GM12878 (cell line): ENCODE measurements around the gene VARS1. TPM values are rescaled to one million over a fixed set of nuclear protein-coding genes. Genes with fewer than 3 reads are reported as not detected.

Experiments
- ATAC-seq: fragments of 200-7000 bp; cut with Tn5 transposase; 3 replicates; pipeline ENCODE4 v1.9.1; 2020; ENCODE audit warnings: mild to moderate bottlenecking, moderate library complexity
- BruUV-seq: library from RNA; stranded (reverse); fragments of 400-500 nt; replicated peaks from 2 replicates; lab custom pipeline; 2021; lab: Mats Ljungman, UMichigan
- CTCF ChIA-PET: fragments of 300-600 bp; sonication (Branson Sonifier 250); formaldehyde crosslinking; extraction: SDS; loops from one replicate; lab custom pipeline; 2021; ENCODE audit warnings: inconsistent platforms; lab: Yijun Ruan, JAX
- POLR2A ChIA-PET: fragments of 350-600 bp; formaldehyde crosslinking; extraction: SDS; loops from one replicate; lab custom pipeline; 2021; ENCODE audit warnings: inconsistent platforms; lab: Charles Lee
- RAD21 ChIA-PET: fragments of 300-600 bp; sonication (Branson Sonifier 250); formaldehyde crosslinking; loops from one replicate; lab custom pipeline; 2023; ENCODE audit warnings: antibody characterized with exemption; ENCODE audit not compliant: unreplicated experiment; lab: Charles Lee
- SMC1A ChIA-PET: fragments of 300-600 bp; sonication (Branson Sonifier 250); formaldehyde crosslinking; loops from one replicate; lab custom pipeline; 2023; ENCODE audit not compliant: unreplicated experiment, uncharacterized antibody; lab: Charles Lee
- DNase-seq: peaks from one replicate; pipeline ENCODE4 v3.0.0-alpha.2; 2011; ENCODE audit warnings: low read depth, low spot score
- FAIRE-seq: peaks from 3 replicates; lab custom pipeline; 2011; peaks lifted over from hg19 to GRCh38; lab: Jason Lieb, UNC
- H2AFZ ChIP-seq: 2 replicates; pipeline ENCODE4 v1.6.0; 2011; ENCODE audit warnings: low read depth, low read length, control low read depth; ENCODE audit not compliant: control insufficient read depth
- H3K27ac ChIP-seq: 2 replicates; pipeline ENCODE4 v1.5.1; 2011; ENCODE audit warnings: control low read depth; ENCODE audit not compliant: control insufficient read depth, insufficient read depth
- H3K27me3 ChIP-seq, 2 experiments: replicated peaks in 1 of 2; 2 replicates each; pipeline versions ENCODE4 v1.6.0 to v1.6.1; 2011; ENCODE audit warnings: low read length in 1 of 2; ENCODE audit not compliant: control insufficient read depth in 2 of 2, insufficient read depth in 2 of 2
- H3K36me3 ChIP-seq, 2 experiments: 2 replicates each; pipeline ENCODE4 v1.5.1; 2011; ENCODE audit warnings: low read length in 1 of 2; ENCODE audit not compliant: control insufficient read depth in 2 of 2, insufficient read depth in 2 of 2
- H3K4me1 ChIP-seq: 2 replicates; pipeline ENCODE4 v1.6.1; 2011; ENCODE audit warnings: mild to moderate bottlenecking, low read length, moderate library complexity, mixed read lengths; ENCODE audit not compliant: control insufficient read depth, insufficient read depth
- H3K4me2 ChIP-seq: 2 replicates; pipeline ENCODE4 v1.6.0; 2011; ENCODE audit warnings: control low read depth; ENCODE audit not compliant: control insufficient read depth, insufficient read depth
- H3K4me3 ChIP-seq: fragments of 200-600 bp; sonication (generic); 2 replicates; pipeline ENCODE4 v1.5.1; 2016
- H3K79me2 ChIP-seq: 2 replicates; pipeline ENCODE4 v1.6.0; 2011; ENCODE audit warnings: low read length; ENCODE audit not compliant: control insufficient read depth, insufficient read depth
- H3K9ac ChIP-seq: 2 replicates; pipeline ENCODE4 v1.8.0; 2011; ENCODE audit warnings: low read length, control low read depth, mixed read lengths; ENCODE audit not compliant: control insufficient read depth, insufficient read depth
- H3K9me3 ChIP-seq: replicated peaks from 3 replicates; pipeline ENCODE4 v1.5.1; 2011; ENCODE audit warnings: mild to moderate bottlenecking, low read length; ENCODE audit not compliant: control insufficient read depth, insufficient read depth
- H4K20me1 ChIP-seq: 2 replicates; pipeline ENCODE4 v1.6.0; 2011; ENCODE audit not compliant: control insufficient read depth, insufficient read depth
- BHLHE40 ChIP-seq, 2 experiments: fragments of 450-650 bp in 1 of 2; IDR thresholded peaks; 2 replicates each; pipeline ENCODE4 v1.6.1; 2011 to 2017; ENCODE audit warnings: low read depth in 2 of 2, borderline replicate concordance in 1 of 2, improper control_type of control experiment in 1 of 2, low read length in 1 of 2, mild to moderate bottlenecking in 1 of 2
- FOXM1 ChIP-seq: IDR thresholded peaks from 2 replicates; pipeline ENCODE4 v1.6.1; 2012; ENCODE audit warnings: low read depth, mild to moderate bottlenecking, inconsistent platforms, low read length, moderate library complexity
- KLF5 ChIP-seq: fragments of 450-650 bp; IDR thresholded peaks from 2 replicates; pipeline ENCODE4 v1.6.1; 2014; ENCODE audit warnings: mild to moderate bottlenecking; ENCODE audit not compliant: partially characterized antibody
- MTA2 ChIP-seq: fragments of 450-650 bp; IDR thresholded peaks from 2 replicates; pipeline ENCODE4 v1.6.1; 2016; ENCODE audit warnings: low read depth, mild to moderate bottlenecking, moderate library complexity
- NBN ChIP-seq: fragments of 450-650 bp; IDR thresholded peaks from 2 replicates; pipeline ENCODE4 v1.6.1; 2016
- POU2F2 ChIP-seq: IDR thresholded peaks from 3 replicates; pipeline ENCODE4 v1.6.1; 2011; ENCODE audit warnings: low read depth, mild to moderate bottlenecking, low read length, borderline replicate concordance
- RAD21 ChIP-seq: IDR thresholded peaks from 2 replicates; pipeline ENCODE4 v1.6.1; 2011; ENCODE audit warnings: mild to moderate bottlenecking, low read depth, low read length, moderate library complexity; ENCODE audit not compliant: insufficient read depth
- RELA ChIP-seq: fragments of 450-650 bp; IDR thresholded peaks from 2 replicates; pipeline ENCODE4 v1.8.0; 2014; ENCODE audit warnings: borderline replicate concordance; ENCODE audit not compliant: partially characterized antibody
- SMARCA5 ChIP-seq: fragments of 450-650 bp; IDR thresholded peaks from 2 replicates; pipeline ENCODE4 v1.6.1; 2017; ENCODE audit warnings: mild to moderate bottlenecking
- SPI1 ChIP-seq: IDR thresholded peaks from 2 replicates; pipeline ENCODE4 v1.6.1; 2011; ENCODE audit warnings: low read depth, mild to moderate bottlenecking, low read length, moderate library complexity, borderline replicate concordance; ENCODE audit not compliant: insufficient read depth
- TARDBP ChIP-seq: IDR thresholded peaks from 2 replicates; pipeline ENCODE4 v1.6.1; 2016; ENCODE audit warnings: borderline replicate concordance
- YY1 ChIP-seq: IDR thresholded peaks from 2 replicates; pipeline ENCODE4 v1.6.1; 2011; ENCODE audit warnings: low read depth, mild to moderate bottlenecking, low read length
- ZBED1 ChIP-seq: IDR thresholded peaks from 2 replicates; pipeline ENCODE4 v1.6.1; 2016; ENCODE audit warnings: borderline replicate concordance
- ZNF274 ChIP-seq: IDR thresholded peaks from one replicate; pipeline ENCODE4 v1.8.0; 2011; ENCODE audit not compliant: insufficient read length, insufficient read depth
- WGBS: methylation state at CpG from one replicate; pipeline ENCODE4 v1.1.6; 2016; ENCODE audit warnings: low lambda C conversion rate; ENCODE audit not compliant: insufficient replicate concordance, insufficient coverage; ENCODE audit errors: missing lambda C conversion rate; 5-methylcytosine and 5-hydroxymethylcytosine counted together
- in situ Hi-C: fragments of 300-500 bp; cut with MboI; formaldehyde crosslinking; loops from 9 replicates; pipeline ENCODE4 v1.14.3; 2018; ENCODE audit warnings: mixed read lengths
- intact Hi-C: fragments of 100-400 bp; cut with micrococcal nuclease; formaldehyde crosslinking; loops from one replicate; pipeline ENCODE4 v1.14.2; 2022; ENCODE audit not compliant: unreplicated experiment
- polyA plus RNA-seq, 11 experiments: library from polyadenylated mRNA; depleted of rRNA in 4 of 11; unstranded in 6 of 11; stranded (reverse) in 5 of 11; fragments of >200 nt; fragmentation: Nextera tagmentation in 4 of 11; fragmentation: Illumina TruSeq in 1 of 11; extraction: Ambion mirVana in 4 of 11; extraction: Trizol in 1 of 11; gene quantifications; 1 replicate in 1 of 11; 2 replicates in 10 of 11; pipeline versions ENCODE4 v1.2.1 to v1.2.3, GENCODE V29; 2011 to 2016; ENCODE audit warnings: inconsistent platforms in 2 of 11, missing spikeins in 2 of 11, low read depth in 1 of 11
- total RNA-seq, 4 experiments: library from RNA; depleted of rRNA in 3 of 4; stranded (reverse); fragments of >200 nt in 3 of 4; fragmentation: Illumina TruSeq in 1 of 4; extraction: Trizol in 1 of 4; gene quantifications; 2 replicates each; pipeline versions ENCODE4 v1.2.1 to v1.2.3, GENCODE V29; 2013 to 2021
- TF ChIP-seq, protein P1 (sequence below): IDR thresholded peaks from 2 replicates; pipeline ENCODE4 v1.6.1; 2012; ENCODE audit warnings: low read depth, low read length, improper control_type of control experiment
- TF ChIP-seq, protein P2 (sequence below), 3 experiments: IDR thresholded peaks in 2 of 3; conservative IDR thresholded peaks in 1 of 3; 2 replicates each; pipeline ENCODE4 v1.5.1; 2011; ENCODE audit warnings: low read depth in 3 of 3, low read length in 3 of 3, mild to moderate bottlenecking in 3 of 3, control low read depth in 2 of 3, moderate library complexity in 2 of 3, inconsistent platforms in 1 of 3, mixed read lengths in 1 of 3; ENCODE audit not compliant: control insufficient read depth in 2 of 3, insufficient read depth in 1 of 3; ENCODE audit errors: extremely low read depth in 1 of 3
- TF ChIP-seq, protein P3 (sequence below): fragments of 150-350 bp; IDR thresholded peaks from 2 replicates; pipeline ENCODE4 v1.6.1; 2014; ENCODE audit warnings: mild to moderate bottlenecking, low read depth, low read length

The VARS1 gene
- total and polyA plus RNA-seq, 10 of the 15 experiments (the other 5 are each of a cell fraction or from before 2014, with no cell fraction given): 1.2 to 243 (median 80.7) TPM

DNA sequence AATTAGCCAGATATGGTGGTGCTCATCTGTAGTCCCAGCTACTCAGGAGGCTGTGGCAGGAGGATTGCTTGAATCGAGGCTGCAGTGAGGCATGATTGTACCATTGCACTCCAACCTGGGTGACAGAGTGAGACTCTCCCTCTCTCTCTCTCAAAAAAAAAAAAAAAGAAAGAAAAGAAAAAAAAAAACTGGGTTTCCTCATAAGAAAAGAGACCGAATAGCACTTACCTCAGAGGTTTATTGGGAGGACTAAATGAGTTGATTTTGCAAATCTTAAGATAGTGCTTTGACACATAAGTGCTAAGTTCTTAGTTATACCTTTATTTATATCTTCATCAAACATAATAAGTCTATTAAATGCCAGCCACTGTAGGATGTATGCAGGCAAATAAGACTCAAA, 24.7 kb downstream of the VARS1 start (continued):
- TF ChIP-seq SPI1 (no peak), KLF5 (no peak), ZBED1 (no peak)
- TF ChIP-seq, protein P1, sequence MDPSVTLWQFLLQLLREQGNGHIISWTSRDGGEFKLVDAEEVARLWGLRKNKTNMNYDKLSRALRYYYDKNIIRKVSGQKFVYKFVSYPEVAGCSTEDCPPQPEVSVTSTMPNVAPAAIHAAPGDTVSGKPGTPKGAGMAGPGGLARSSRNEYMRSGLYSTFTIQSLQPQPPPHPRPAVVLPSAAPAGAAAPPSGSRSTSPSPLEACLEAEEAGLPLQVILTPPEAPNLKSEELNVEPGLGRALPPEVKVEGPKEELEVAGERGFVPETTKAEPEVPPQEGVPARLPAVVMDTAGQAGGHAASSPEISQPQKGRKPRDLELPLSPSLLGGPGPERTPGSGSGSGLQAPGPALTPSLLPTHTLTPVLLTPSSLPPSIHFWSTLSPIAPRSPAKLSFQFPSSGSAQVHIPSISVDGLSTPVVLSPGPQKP: no peak

DNA sequence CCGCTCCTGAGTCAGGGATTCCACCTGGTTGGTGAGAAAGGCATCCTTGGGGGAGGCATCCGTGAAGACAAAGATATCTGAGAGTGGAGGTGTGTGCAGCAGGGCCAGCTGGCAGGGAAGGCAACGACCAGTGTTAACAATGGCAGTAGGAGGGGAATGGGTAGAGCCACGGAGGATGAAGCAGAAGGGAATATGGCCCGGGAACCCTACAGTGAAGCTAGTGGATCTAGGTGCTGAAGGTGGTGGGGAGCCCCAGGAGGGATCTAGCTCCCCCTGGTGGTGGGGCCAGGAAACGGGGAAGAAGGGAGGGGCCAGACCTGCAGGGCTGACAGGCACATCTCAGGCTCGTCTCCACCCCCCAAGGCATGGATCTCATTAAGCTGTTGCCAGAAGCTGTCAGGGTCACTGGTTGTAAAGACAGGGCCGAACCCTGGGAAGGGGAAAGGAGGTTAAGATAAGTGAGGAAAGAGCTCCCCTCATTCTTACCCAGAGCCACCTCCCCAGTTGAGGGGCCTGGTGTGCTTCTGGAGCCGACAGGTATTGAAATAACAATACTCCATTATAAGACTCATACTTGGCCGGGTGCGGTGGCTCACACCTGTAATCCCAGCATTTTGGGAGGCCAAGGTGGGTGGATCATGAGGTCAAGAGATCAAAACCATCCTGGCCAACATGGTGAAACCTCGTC, 25.7 kb downstream of the VARS1 start:
- in situ Hi-C loops (no loop called here), intact Hi-C loops (loop anchor here (1.0 to 10.0 kb wide), 3 partner anchors 41 to 90 kb away; partner anchors contain the start of genes DDAH2 and HSPA1B)
- Histone ChIP-seq H3K4me1 (no peaks in the 10 kb centered on the region), H3K9ac (no peak overlapping the region), H3K9me3 (no peaks in the 10 kb centered on the region), H3K4me2 (no peak overlapping the region), H3K27me3 (no peaks in the 10 kb centered on the region), H3K27ac (no peak overlapping the region), H3K36me3 (no peaks in the 10 kb centered on the region), H2AFZ (no peak overlapping the region), H3K79me2 (no peaks in the 10 kb centered on the region), H3K4me3 (no peak overlapping the region), H4K20me1 (no peaks in the 10 kb centered on the region)
- CTCF ChIA-PET: interaction anchor here (0.6 to 9.2 kb wide), 41 partner anchors 11 to 228 kb away, joined by 3 to 208 read pairs (median 4); partner anchors contain the start of genes CLIC1, DDAH2, DDX39B and HSPA1A
- ATAC-seq (peak; percentile 97), FAIRE-seq (peak; percentile 88), DNase-seq (peak; percentile 36)
- no TSS peak for BruUV-seq
- RAD21 ChIA-PET: interaction anchor here (0.6 to 3.6 kb wide), 26 partner anchors 8 to 219 kb away, joined by 3 to 44 read pairs (median 5); partner anchors contain the start of genes ABHD16A, CLIC1, DDAH2 and GPANK1
- SMC1A ChIA-PET: interaction anchor here (0.6 to 4.8 kb wide), 27 partner anchors 16 to 222 kb away, joined by 3 to 42 read pairs (median 4); partner anchors contain the start of genes ABHD16A, BAG6, CLIC1 and DDAH2
- 40% methylated on average over 12 of the region's 12 CpGs for WGBS
- POLR2A ChIA-PET: interaction anchor here (0.5 to 3.0 kb wide), 11 partner anchors 18 to 177 kb away, joined by 3 to 27 read pairs (median 4); partner anchors contain the start of genes CLIC1, DDAH2, HSPA1B and MSH5
- TF ChIP-seq TARDBP (no peak), NBN (peak; percentile 60), FOXM1 (peak; percentile 78; the same call in 1 of the 2 replicates), SMARCA5 (peak; percentile 65; the same call in 1 of the 2 replicates), MTA2 (0 out of 2 replicates have a peak, but pooled peaks have one; percentile 10), ZNF274 (no peak), RELA (peak; percentile 15), BHLHE40 (IDR thresholded peaks at IDR 0.05; ENCODE audit: borderline replicate concordance in 1 of 2, low read depth in 2 of 2, low read length in 1 of 2) (0 out of 4 replicates have a peak, but pooled peaks of 1 of the 2 experiments have one; percentile 12), YY1 (peak; percentile 67; the same call in 1 of the 2 replicates), RAD21 (peak; percentile 72), POU2F2 (peak; percentile 21; the same call in 1 of the 3 replicates)
- TF ChIP-seq, protein P2, sequence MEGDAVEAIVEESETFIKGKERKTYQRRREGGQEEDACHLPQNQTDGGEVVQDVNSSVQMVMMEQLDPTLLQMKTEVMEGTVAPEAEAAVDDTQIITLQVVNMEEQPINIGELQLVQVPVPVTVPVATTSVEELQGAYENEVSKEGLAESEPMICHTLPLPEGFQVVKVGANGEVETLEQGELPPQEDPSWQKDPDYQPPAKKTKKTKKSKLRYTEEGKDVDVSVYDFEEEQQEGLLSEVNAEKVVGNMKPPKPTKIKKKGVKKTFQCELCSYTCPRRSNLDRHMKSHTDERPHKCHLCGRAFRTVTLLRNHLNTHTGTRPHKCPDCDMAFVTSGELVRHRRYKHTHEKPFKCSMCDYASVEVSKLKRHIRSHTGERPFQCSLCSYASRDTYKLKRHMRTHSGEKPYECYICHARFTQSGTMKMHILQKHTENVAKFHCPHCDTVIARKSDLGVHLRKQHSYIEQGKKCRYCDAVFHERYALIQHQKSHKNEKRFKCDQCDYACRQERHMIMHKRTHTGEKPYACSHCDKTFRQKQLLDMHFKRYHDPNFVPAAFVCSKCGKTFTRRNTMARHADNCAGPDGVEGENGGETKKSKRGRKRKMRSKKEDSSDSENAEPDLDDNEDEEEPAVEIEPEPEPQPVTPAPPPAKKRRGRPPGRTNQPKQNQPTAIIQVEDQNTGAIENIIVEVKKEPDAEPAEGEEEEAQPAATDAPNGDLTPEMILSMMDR (IDR thresholded peaks at IDR 0.05 in 2 of 3, conservative IDR thresholded peaks at IDR 0.05 in 1 of 3; ENCODE audit: control insufficient read depth in 2 of 3, extremely low read depth in 1 of 3, insufficient read depth in 1 of 3, low read depth in 3 of 3, low read length in 3 of 3): peak; percentile 91 to 95 (median 91)
- TF ChIP-seq, protein P3, sequence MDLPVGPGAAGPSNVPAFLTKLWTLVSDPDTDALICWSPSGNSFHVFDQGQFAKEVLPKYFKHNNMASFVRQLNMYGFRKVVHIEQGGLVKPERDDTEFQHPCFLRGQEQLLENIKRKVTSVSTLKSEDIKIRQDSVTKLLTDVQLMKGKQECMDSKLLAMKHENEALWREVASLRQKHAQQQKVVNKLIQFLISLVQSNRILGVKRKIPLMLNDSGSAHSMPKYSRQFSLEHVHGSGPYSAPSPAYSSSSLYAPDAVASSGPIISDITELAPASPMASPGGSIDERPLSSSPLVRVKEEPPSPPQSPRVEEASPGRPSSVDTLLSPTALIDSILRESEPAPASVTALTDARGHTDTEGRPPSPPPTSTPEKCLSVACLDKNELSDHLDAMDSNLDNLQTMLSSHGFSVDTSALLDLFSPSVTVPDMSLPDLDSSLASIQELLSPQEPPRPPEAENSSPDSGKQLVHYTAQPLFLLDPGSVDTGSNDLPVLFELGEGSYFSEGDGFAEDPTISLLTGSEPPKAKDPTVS: no peak
